Measurements from ENCODE around the gene C16orf74.

Gene C16orf74

GRCh38 chr16:85689950-85690320 is 61.0 kb downstream of the C16orf74 start:
- no peak for DNase-seq

- DNase-seq: no peak
Measured at GRCh38 chr16:85689285-85689949, 61.5 kb downstream of the C16orf74 start.

- peak; percentile 69 to 83 for DNase-seq
Measured at GRCh38 chr16:85688586-85689284, 62.2 kb downstream of the C16orf74 start, which contains the start of gene GINS2. Gene GINS2 (minus strand): TSS chr16:85688954. CDS start chr16:85688898, 56 bp downstream.

GRCh38 chr16:85687651-85688471 is 63.0 kb downstream of the C16orf74 start:
- no peak for DNase-seq

GRCh38 chr16:85686912-85687591 is 63.8 kb downstream of the C16orf74 start:
- DNase-seq: no peak

- DNase-seq: no peak
Measured at GRCh38 chr16:85685251-85685650, 65.6 kb downstream of the C16orf74 start.

- no peak for DNase-seq
Measured at GRCh38 chr16:85683363-85683762, 67.5 kb downstream of the C16orf74 start.

- DNase-seq: no peak
Measured at GRCh38 chr16:85682516-85682915, 68.4 kb downstream of the C16orf74 start.

- DNase-seq: no peak
Measured at GRCh38 chr16:85681255-85681654, 69.6 kb downstream of the C16orf74 start.

- no peak for DNase-seq
Measured at GRCh38 chr16:85680352-85680944, 70.4 kb downstream of the C16orf74 start.

GRCh38 chr16:85679870-85680269 is 71.0 kb downstream of the C16orf74 start:
- no peak for DNase-seq

GRCh38 chr16:85678821-85679220 is 72.1 kb downstream of the C16orf74 start:
- no peak for DNase-seq

- DNase-seq: no peak
Measured at GRCh38 chr16:85678016-85678415, 72.9 kb downstream of the C16orf74 start.

- no peak for DNase-seq
Measured at GRCh38 chr16:85677383-85677967, 73.4 kb downstream of the C16orf74 start.

- no peak for DNase-seq
Measured at GRCh38 chr16:85676466-85676865, 74.4 kb downstream of the C16orf74 start.

GRCh38 chr16:85675251-85675874 is 75.5 kb downstream of the C16orf74 start:
- DNase-seq: peak in 1 of 2 experiments; percentile 38

- DNase-seq: no peak
Measured at GRCh38 chr16:85674828-85675227, 76.1 kb downstream of the C16orf74 start.

- DNase-seq: no peak
Measured at GRCh38 chr16:85674418-85674755, 76.5 kb downstream of the C16orf74 start.

- no peak for DNase-seq
Measured at GRCh38 chr16:85673529-85674417, 77.1 kb downstream of the C16orf74 start.

- DNase-seq: no peak
Measured at GRCh38 chr16:85670840-85671239, 80.1 kb downstream of the C16orf74 start.
